Stimulated activated CD4-positive, alpha-beta T cell treated with anti-CD3 and anti-CD28 coated beads, Interleukin-15, amount 100 ng/mL, for 1 hour (primary cell): ENCODE measurements around the gene RRAD.
"Not testable (repeated sequence)": the region's sequence is repeated elsewhere in the genome, so short reads cannot be mapped to it uniquely, and the experiment has no call there.

Experiments
- DNase-seq, 2 donors: peaks; one replicate each; pipeline ENCODE4 v3.0.0-alpha.2; 2020; ENCODE audit warnings: low read depth in 1 of 2, low spot score in 1 of 2

Gene RRAD

GRCh38 chr16:66925322-66925840 lies at the start of gene RRAD:
Gene RRAD (minus strand): TSS chr16:66925535. CDS start chr16:66925179, 356 bp downstream.
- DNase-seq, result no peak

DNA sequence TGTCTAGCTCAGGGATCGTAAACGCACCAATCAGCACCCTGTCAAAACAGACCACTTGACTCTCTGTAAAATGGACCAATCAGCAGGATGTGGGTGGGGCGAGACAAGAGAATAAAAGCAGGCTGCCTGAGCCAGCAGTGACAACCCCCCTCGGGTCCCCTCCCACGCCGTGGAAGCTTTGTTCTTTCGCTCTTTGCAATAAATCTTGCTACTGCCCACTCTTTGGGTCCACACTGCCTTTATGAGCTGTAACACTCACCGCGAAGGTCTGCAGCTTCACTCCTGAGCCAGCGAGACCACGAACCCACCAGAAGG lies 49.6 kb upstream of the RRAD start:
- DNase-seq, result peak in 1 of 2 donors; percentile 12

DNA sequence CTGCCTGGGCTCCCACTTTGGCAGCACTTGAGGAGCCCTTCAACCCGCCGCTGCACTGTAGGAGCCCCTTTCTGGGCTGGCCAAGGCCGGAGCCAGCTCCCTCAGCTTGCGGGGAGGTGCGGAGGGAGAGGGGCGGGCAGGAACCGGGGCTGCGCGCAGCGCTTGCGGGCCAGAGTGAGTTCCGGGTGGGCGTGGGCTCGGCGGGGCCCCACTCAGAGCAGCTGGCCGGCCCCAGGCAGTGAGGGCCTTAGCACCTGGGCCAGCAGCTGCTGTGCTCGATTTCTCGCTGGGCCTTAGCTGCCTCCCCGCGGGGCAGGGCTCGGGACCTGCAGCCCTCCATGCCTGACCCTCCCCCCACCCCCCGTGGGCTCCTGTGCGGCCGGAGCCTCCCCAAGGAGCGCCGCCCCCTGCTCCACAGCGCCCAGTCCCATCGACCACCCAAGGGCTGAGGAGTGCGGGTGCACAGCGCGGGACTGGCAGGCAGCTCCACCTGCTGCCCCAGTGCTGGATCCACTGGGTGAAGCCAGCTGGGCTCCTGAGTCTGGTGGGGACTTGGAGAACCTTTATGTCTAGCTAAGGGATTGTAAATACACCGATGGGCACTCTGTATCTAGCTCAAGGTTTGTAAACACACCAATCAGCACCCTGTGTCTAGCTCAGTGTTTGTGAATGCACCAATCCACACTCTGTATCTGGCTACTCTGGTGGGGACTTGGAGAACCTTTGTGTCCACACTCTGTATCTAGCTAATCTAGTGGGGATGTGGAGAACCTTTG lies 49.0 kb upstream of the RRAD start:
- not testable (repeated sequence) for DNase-seq

GRCh38 chr16:66973716-66974115 lies 48.4 kb upstream of the RRAD start:
- no peak for DNase-seq

DNA sequence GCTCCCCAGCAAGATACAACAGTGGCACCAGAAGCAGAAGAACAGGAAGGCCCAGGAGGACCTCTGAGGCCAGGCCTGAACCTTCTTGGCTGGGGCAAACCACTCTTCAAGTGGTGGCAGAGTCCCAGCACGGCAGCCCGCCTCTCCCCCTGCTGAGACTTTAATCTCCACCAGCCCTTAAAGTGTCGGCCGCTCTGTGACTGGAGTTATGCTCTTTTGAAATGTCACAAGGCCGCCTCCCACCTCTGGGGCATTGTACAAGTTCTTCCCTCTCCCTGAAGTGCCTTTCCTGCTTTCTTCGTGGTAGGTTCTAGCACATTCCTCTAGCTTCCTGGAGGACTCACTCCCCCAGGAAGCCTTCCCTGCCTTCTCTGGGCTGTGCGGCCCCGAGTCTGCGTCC lies 47.6 kb upstream of the RRAD start:
- no peak for DNase-seq

- no peak for DNase-seq
Measured at GRCh38 chr16:66970775-66971720, 45.7 kb upstream of the RRAD start.

DNA sequence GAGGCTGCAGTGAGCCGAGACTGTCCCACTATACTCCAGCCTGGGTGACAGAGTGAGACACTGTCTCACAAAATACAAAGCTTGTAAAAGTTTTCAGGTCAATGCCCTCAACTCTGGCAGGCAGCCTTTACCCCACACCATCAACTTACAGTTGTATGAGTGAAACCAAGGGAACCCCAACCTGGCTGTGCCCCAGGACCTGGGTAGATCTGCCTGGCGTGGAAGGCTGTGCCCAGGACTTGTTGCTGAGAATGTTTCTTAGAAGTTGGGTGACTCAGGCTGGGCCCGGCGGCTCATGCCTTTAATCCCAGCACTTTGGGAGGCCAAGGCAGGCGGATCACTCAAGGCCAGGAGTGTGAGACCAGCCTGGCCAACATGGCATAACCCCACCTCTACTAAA lies 43.5 kb upstream of the RRAD start:
- no peak for DNase-seq

GRCh38 chr16:66964049-66964448 lies 38.7 kb upstream of the RRAD start:
- no peak for DNase-seq

GRCh38 chr16:66961914-66962313 lies 36.6 kb upstream of the RRAD start:
- no peak for DNase-seq

- DNase-seq, result peak; percentile 24 to 46
Measured at GRCh38 chr16:66961065-66961744, 35.9 kb upstream of the RRAD start, which contains the start of gene CES3. Gene CES3 (plus strand): TSS chr16:66961266. CDS start chr16:66961308, 42 bp downstream.

- DNase-seq, result no peak
Measured at GRCh38 chr16:66960270-66960669, 34.9 kb upstream of the RRAD start.

GRCh38 chr16:66959704-66960161 lies 34.4 kb upstream of the RRAD start:
- DNase-seq, result no peak

DNA sequence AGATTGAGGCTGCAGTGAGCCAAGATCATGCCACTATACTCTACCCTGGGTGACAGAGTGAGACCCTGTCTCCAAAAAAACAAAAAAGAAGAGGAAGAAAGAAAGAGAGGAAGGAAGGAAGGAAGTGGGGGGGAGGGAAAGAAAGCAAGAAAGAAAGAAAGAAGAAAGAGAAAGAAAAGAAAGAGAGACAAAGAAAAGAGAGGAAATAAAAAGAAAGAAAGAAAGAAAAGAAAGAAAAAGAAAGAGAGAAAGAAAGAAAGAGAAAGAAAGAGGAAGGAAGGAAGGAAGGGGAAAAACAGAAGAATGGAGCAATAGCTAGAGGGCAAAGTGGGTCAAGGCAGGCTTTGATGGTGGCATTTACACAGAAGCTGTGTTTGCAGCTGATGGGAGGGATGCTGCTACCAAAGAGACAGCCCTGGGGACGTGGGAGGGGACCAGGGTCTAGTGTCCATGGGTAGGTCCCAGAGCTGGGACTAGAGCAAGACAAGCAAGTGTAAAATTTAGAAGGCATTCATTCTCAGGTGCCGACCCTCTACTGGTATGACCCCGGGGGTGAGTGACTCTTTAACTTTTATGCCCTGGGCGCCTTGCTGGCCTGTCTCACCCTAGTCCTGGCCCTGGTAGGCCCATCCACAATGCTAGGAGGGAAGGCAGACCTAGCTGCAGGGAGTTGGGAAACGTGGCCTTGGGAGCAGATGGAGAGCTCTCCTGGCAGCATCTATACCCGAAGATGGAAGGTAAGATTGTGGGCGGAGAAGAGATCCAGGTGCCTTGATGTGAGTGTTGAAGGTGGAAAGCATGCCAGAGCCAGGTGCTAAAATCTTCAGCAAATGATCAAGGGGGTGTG lies 33.7 kb upstream of the RRAD start:
- DNase-seq, result no peak

GRCh38 chr16:66956154-66956457 lies 30.8 kb upstream of the RRAD start:
- not testable (repeated sequence) for DNase-seq

DNA sequence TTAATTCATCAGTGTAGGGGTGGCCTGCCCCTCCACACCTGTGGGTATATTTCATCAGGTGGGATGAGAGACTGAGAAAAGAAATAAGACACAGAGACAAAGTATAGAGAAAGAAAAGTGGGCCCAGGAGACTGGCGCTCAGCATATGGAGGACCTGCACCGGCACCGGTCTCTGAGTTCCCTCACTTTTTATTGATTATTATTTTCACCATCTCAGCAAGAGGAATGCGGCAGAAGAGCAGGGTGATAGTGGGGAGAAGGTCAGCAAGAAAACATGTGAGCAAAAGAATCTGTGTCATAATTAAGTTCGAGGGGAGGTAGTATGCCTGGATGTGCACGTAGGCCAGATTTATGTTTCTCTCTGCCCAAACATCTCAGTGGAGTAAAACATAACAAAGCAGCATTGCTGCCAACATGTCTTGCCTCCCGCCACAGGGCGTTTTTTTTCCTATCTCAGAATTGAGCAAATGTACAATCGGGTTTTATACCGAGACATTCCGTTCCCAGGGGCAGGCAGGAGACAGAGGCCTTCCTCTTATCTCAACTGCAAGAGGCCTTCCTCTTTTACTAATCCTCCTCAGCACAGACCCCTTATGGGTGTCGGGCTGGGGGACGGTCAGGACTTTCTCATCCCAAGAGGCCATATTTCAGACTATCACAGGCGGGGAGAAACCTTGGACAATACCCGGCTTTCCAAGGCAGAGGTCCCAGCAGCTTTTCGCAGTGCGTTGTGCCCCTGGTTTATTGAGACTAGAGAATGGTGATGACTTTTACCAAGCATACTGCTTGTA lies 30.2 kb upstream of the RRAD start:
- DNase-seq, result not testable (repeated sequence)

- peak; percentile 48 to 62 for DNase-seq
Measured at GRCh38 chr16:66954097-66954659, 28.8 kb upstream of the RRAD start.

- DNase-seq, result no peak
Measured at GRCh38 chr16:66953462-66954096, 28.2 kb upstream of the RRAD start.

DNA sequence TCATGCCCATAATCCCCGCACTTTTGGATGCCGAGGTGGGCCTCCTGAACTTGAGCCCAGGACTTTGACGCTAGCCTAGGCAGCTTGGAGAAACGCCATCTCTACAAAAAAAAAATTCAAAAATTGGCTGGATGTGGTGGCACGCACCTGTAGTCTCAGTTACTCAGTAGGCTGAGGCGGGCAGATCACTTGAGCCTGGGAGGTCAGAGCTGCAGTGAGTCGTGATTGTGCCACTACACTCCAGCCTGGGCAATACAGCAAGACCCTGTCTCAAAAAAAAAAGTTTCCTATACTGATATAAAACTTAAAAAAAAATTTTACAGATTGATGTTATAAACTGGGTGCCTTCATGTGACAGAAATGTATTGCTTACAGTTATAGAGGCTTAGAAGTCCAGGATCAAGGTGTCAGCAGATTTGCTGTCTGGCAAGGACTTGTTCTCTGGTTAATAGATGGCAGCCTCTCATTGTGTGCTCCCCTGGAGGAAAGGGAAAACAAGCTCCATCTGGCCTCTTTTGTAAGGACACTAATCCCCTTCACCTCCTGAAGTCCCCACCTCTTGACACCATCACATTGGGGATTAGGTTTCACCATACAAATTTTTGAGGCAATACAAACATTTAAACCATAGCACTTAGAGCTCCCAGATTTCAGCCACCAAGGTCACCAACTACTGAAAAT lies 27.2 kb upstream of the RRAD start:
- DNase-seq, result no peak
